Peyer's patch (tissue), 4 donors: ENCODE measurements around the gene CCDC185. TPM values are rescaled to one million over a fixed set of nuclear protein-coding genes. Genes with fewer than 3 reads are reported as not detected.

ENCODE experiments used
- DNase-seq, 3 donors: peaks; one replicate each; pipeline ENCODE4 v3.0.0-alpha.2; 2017 to 2019
- H3K27ac ChIP-seq, 4 donors: fragments of 200-600 bp; sonication (generic); one replicate each; pipeline ENCODE4 v1.5.1; 2016 to 2019
- H3K27me3 ChIP-seq, 2 donors: fragments of 200-600 bp; sonication (generic); one replicate each; pipeline ENCODE4 v1.5.1; 2019
- H3K36me3 ChIP-seq, 3 donors: fragments of 200-600 bp; sonication (generic); one replicate each; pipeline ENCODE4 v1.5.1; 2016 to 2019
- H3K4me1 ChIP-seq, 4 donors: fragments of 200-600 bp; sonication (generic); one replicate each; pipeline ENCODE4 v1.5.1; 2016 to 2019
- H3K4me3 ChIP-seq, 4 donors: fragments of 200-600 bp; sonication (generic); 1 replicate in 3 of 4; 2 replicates in 1 of 4; pipeline ENCODE4 v1.5.1; 2016 to 2019; ENCODE audit warnings: mild to moderate bottlenecking in 1 of 4
- H3K9me3 ChIP-seq, 4 donors: fragments of 200-600 bp; sonication (generic); one replicate each; pipeline ENCODE4 v1.5.1; 2016 to 2019; ENCODE audit warnings: mild to moderate bottlenecking in 1 of 4
- CTCF ChIP-seq, 6 experiments: fragments of 450-650 bp in 4 of 6; fragments of 200-600 bp in 2 of 6; sonication (generic) in 1 of 6; IDR thresholded peaks; one replicate each; pipeline ENCODE4 v1.5.1; 2017 to 2019; ENCODE audit warnings: antibody characterized with exemption in 6 of 6, mild to moderate bottlenecking in 3 of 6, moderate library complexity in 1 of 6
- POLR2A ChIP-seq, 2 donors: fragments of 450-650 bp; IDR thresholded peaks; one replicate each; pipeline ENCODE4 v1.5.1; 2017; ENCODE audit warnings: antibody characterized with exemption in 2 of 2, mild to moderate bottlenecking in 2 of 2, moderate library complexity in 2 of 2
- total RNA-seq, 4 donors: library from RNA; depleted of rRNA; stranded (reverse); fragments of >200 nt; gene quantifications; one replicate each; pipeline ENCODE4 v1.1.0, GENCODE V29; 2016

CCDC185 gene
- total RNA-seq, 4 donors from 2014 or later, result not detected

- Histone ChIP-seq H3K4me1 (no peaks in the 10 kb centered on the region), H3K4me3 (no peak overlapping the region), H3K27me3 (no peaks in the 10 kb centered on the region), H3K27ac (no peak overlapping the region), H3K9me3 (no peaks in the 10 kb centered on the region), H3K36me3 (no peaks in the 10 kb centered on the region)
- no peak for DNase-seq
- TF ChIP-seq POLR2A (IDR thresholded peaks at IDR 0.05) (no peak), CTCF (IDR thresholded peaks at IDR 0.05) (no peak)
These were observed 32.3 kb downstream of the CCDC185 start for GRCh38 chr1:223425550-223425949.

- no peaks in the 10 kb centered on the region for H3K4me1 ChIP-seq
- no peak overlapping the region for H3K4me3 ChIP-seq
- no peaks in the 10 kb centered on the region for H3K27me3 ChIP-seq
- no peaks in the 10 kb centered on the region for H3K36me3 ChIP-seq
- no peak for DNase-seq
- TF ChIP-seq POLR2A (IDR thresholded peaks at IDR 0.05) (no peak), CTCF (IDR thresholded peaks at IDR 0.05) (no peak)
- no peak overlapping the region for H3K27ac ChIP-seq
- no peaks in the 10 kb centered on the region for H3K9me3 ChIP-seq
These were observed 33.7 kb downstream of the CCDC185 start for GRCh38 chr1:223426936-223427335.

- Histone ChIP-seq H3K4me1 (no peaks in the 10 kb centered on the region), H3K4me3 (no peak overlapping the region), H3K27me3 (no peaks in the 10 kb centered on the region), H3K27ac (no peak overlapping the region), H3K36me3 (no peaks in the 10 kb centered on the region), H3K9me3 (no peaks in the 10 kb centered on the region)
- no peak for DNase-seq
- TF ChIP-seq POLR2A (IDR thresholded peaks at IDR 0.05) (no peak), CTCF (IDR thresholded peaks at IDR 0.05) (no peak)
These were observed 36.1 kb downstream of the CCDC185 start for GRCh38 chr1:223429313-223429731.

- Histone ChIP-seq H3K4me3 (no peak overlapping the region), H3K9me3 (no peaks in the 10 kb centered on the region), H3K27me3 (no peaks in the 10 kb centered on the region), H3K36me3 (no peaks in the 10 kb centered on the region), H3K27ac (no peak overlapping the region), H3K4me1 (no peaks in the 10 kb centered on the region)
- DNase-seq, result no peak
- TF ChIP-seq POLR2A (IDR thresholded peaks at IDR 0.05) (no peak), CTCF (IDR thresholded peaks at IDR 0.05) (no peak)
These were observed 36.6 kb downstream of the CCDC185 start for GRCh38 chr1:223429821-223430220.

GRCh38 chr1:223430236-223430635, 37.0 kb downstream of the CCDC185 start:
- Histone ChIP-seq H3K4me1 (no peaks in the 10 kb centered on the region), H3K36me3 (no peaks in the 10 kb centered on the region), H3K9me3 (no peaks in the 10 kb centered on the region), H3K27me3 (no peaks in the 10 kb centered on the region), H3K4me3 (no peak overlapping the region), H3K27ac (no peak overlapping the region)
- TF ChIP-seq POLR2A (IDR thresholded peaks at IDR 0.05) (no peak), CTCF (IDR thresholded peaks at IDR 0.05) (no peak)
- DNase-seq, result no peak

- DNase-seq, result no peak
- no peaks in the 10 kb centered on the region for H3K9me3 ChIP-seq
- H3K27me3 ChIP-seq, result no peaks in the 10 kb centered on the region
- H3K36me3 ChIP-seq, result no peaks in the 10 kb centered on the region
- TF ChIP-seq POLR2A (IDR thresholded peaks at IDR 0.05) (no peak), CTCF (IDR thresholded peaks at IDR 0.05) (no peak)
- H3K4me1 ChIP-seq, result no peaks in the 10 kb centered on the region
- H3K4me3 ChIP-seq, result no peak overlapping the region
- H3K27ac ChIP-seq, result no peak overlapping the region
These were observed 43.9 kb downstream of the CCDC185 start for GRCh38 chr1:223437151-223437550.
